HEK293T (cell line): ENCODE data around the gene IL17C.

Source experiments
- ARNT ChIP-seq: fragments of 450-650 bp; IDR thresholded peaks from 2 replicates; pipeline ENCODE4 v1.6.1; 2017; ENCODE audit warnings: mild to moderate bottlenecking
- BHLHE40 ChIP-seq: fragments of 450-650 bp; IDR thresholded peaks from 2 replicates; pipeline ENCODE4 v1.6.1; 2016; ENCODE audit warnings: mild to moderate bottlenecking, moderate library complexity, borderline replicate concordance
- FOXA1 ChIP-seq: fragments of 450-650 bp; IDR thresholded peaks from 2 replicates; pipeline ENCODE4 v1.6.1; 2016; ENCODE audit warnings: mild to moderate bottlenecking
- FOXK2 ChIP-seq: fragments of 450-650 bp; IDR thresholded peaks from 2 replicates; pipeline ENCODE4 v1.6.1; 2016; ENCODE audit warnings: mild to moderate bottlenecking
- FOXM1 ChIP-seq: fragments of 450-650 bp; IDR thresholded peaks from 2 replicates; pipeline ENCODE4 v1.6.1; 2017; ENCODE audit warnings: mild to moderate bottlenecking, borderline replicate concordance
- L3MBTL2 ChIP-seq: fragments of 450-650 bp; conservative IDR thresholded peaks from 2 replicates; pipeline ENCODE4 v1.6.1; 2016; ENCODE audit warnings: mild to moderate bottlenecking
- NFRKB ChIP-seq: fragments of 450-650 bp; IDR thresholded peaks from 2 replicates; pipeline ENCODE4 v1.6.1; 2016; ENCODE audit warnings: mild to moderate bottlenecking, moderate library complexity
- PKNOX1 ChIP-seq: fragments of 450-650 bp; IDR thresholded peaks from 2 replicates; pipeline ENCODE4 v1.6.1; 2016
- SP1 ChIP-seq: fragments of 450-650 bp; IDR thresholded peaks from 2 replicates; pipeline ENCODE4 v1.6.1; 2017
- SUZ12 ChIP-seq: fragments of 450-650 bp; IDR thresholded peaks from 2 replicates; pipeline ENCODE4 v1.6.1; 2016; ENCODE audit warnings: mild to moderate bottlenecking
- TARDBP ChIP-seq: fragments of 450-650 bp; IDR thresholded peaks from 2 replicates; pipeline ENCODE4 v1.6.1; 2016

- no peak for TF ChIP-seq SP1
- TF ChIP-seq BHLHE40: no peak
- TF ChIP-seq L3MBTL2: no peak
- no peak for TF ChIP-seq NFRKB
- TF ChIP-seq SUZ12: no peak
- TF ChIP-seq PKNOX1: no peak
- TF ChIP-seq TARDBP: no peak
- no peak for TF ChIP-seq FOXM1
- TF ChIP-seq FOXA1: no peak
- no peak for TF ChIP-seq ARNT
- TF ChIP-seq FOXK2: no peak
Measured at GRCh38 chr16:88605186-88606147, 32.9 kb upstream of the IL17C start.
